Neural cell (in vitro differentiated cells): ENCODE measurements around the gene ZNF565. TPM values are rescaled to one million over a fixed set of nuclear protein-coding genes. Genes with fewer than 3 reads are reported as not detected.
"Not testable (repeated sequence)": the region's sequence is repeated elsewhere in the genome, so short reads cannot be mapped to it uniquely, and the experiment has no call there.

Experiments used
- H2AFZ ChIP-seq: fragments of 200-600, 300-800 bp; sonication (generic), shearing (Covaris generic); 2 replicates; pipeline ENCODE4 v1.6.0; 2014; ENCODE audit warnings: low read depth, mild to moderate bottlenecking, antibody characterized with exemption, low read length, moderate library complexity
- H3F3A ChIP-seq: fragments of 200-600 bp; shearing (Covaris generic); 2 replicates; pipeline ENCODE4 v1.6.1; 2016; ENCODE audit warnings: mild to moderate bottlenecking, moderate library complexity, mixed read lengths, antibody characterized with exemption, low read length; ENCODE audit not compliant: insufficient read depth, poor library complexity, severe bottlenecking
- H3K27ac ChIP-seq: fragments of 200-600, 300-800 bp; sonication (generic), shearing (Covaris generic); 2 replicates; pipeline ENCODE4 v1.5.1; 2014; ENCODE audit warnings: mild to moderate bottlenecking, low read length, moderate library complexity
- H3K27me3 ChIP-seq: fragments of 300-800, 200-600 bp; sonication (generic), shearing (Covaris generic); 2 replicates; pipeline ENCODE4 v1.6.0; 2014; ENCODE audit warnings: mild to moderate bottlenecking, low read depth, low read length, moderate library complexity; ENCODE audit not compliant: insufficient read depth
- H3K36me3 ChIP-seq: fragments of 300-800, 200-600 bp; sonication (generic), shearing (Covaris generic); 2 replicates; pipeline ENCODE4 v1.5.1; 2014; ENCODE audit warnings: mild to moderate bottlenecking, antibody characterized with exemption, low read length, moderate library complexity; ENCODE audit not compliant: insufficient read depth
- H3K4me2 ChIP-seq: fragments of 300-800, 200-600 bp; sonication (generic), shearing (Covaris generic); 2 replicates; pipeline ENCODE4 v1.6.0; 2014; ENCODE audit warnings: mild to moderate bottlenecking, low read length
- H3K4me3 ChIP-seq: fragments of 300-800, 200-600 bp; sonication (generic), shearing (Covaris generic); 2 replicates; pipeline ENCODE4 v1.5.1; 2014; ENCODE audit warnings: mild to moderate bottlenecking, low read length, moderate library complexity
- H3K79me2 ChIP-seq: fragments of 200-600 bp; shearing (Covaris generic); replicated peaks from 2 replicates; pipeline ENCODE4 v1.6.0; 2014; ENCODE audit warnings: mild to moderate bottlenecking, low read length, moderate library complexity; ENCODE audit not compliant: insufficient read depth
- H3K9ac ChIP-seq: fragments of 300-800, 200-600 bp; sonication (generic), shearing (Covaris generic); 2 replicates; pipeline ENCODE4 v1.6.1; 2016; ENCODE audit warnings: mild to moderate bottlenecking, low read length, mixed read lengths
- H3K9me2 ChIP-seq: fragments of 200-600 bp; shearing (Covaris generic); 2 replicates; pipeline ENCODE4 v1.6.1; 2016; ENCODE audit warnings: mild to moderate bottlenecking, low read length, mixed read lengths; ENCODE audit not compliant: insufficient read depth
- H3K9me3 ChIP-seq: fragments of 200-600, 300-800 bp; sonication (generic), shearing (Covaris generic); 2 replicates; pipeline ENCODE4 v1.6.1; 2016; ENCODE audit warnings: mild to moderate bottlenecking, mixed run types, low read length, moderate library complexity, mixed read lengths
- H4K20me1 ChIP-seq: fragments of 200-600 bp; shearing (Covaris generic); 2 replicates; pipeline ENCODE4 v1.6.1; 2016; ENCODE audit warnings: mild to moderate bottlenecking, mixed run types; ENCODE audit not compliant: insufficient read depth
- EP300 ChIP-seq: fragments of 450-650 bp; conservative IDR thresholded peaks from 2 replicates; pipeline ENCODE4 v1.6.1; 2014; ENCODE audit warnings: antibody characterized with exemption, mild to moderate bottlenecking, moderate library complexity; ENCODE audit not compliant: poor library complexity, severe bottlenecking
- EZH2 ChIP-seq: fragments of 200-600, 300-800 bp; shearing (Covaris generic), sonication (generic); IDR thresholded peaks from 2 replicates; pipeline ENCODE4 v1.6.1; 2014; ENCODE audit warnings: antibody characterized with exemption, low read length, borderline replicate concordance, mild to moderate bottlenecking; ENCODE audit not compliant: insufficient read depth, poor library complexity, severe bottlenecking
- MXI1 ChIP-seq: fragments of 450-650 bp; conservative IDR thresholded peaks from 2 replicates; pipeline ENCODE4 v1.6.1; 2014; ENCODE audit warnings: antibody characterized with exemption, mild to moderate bottlenecking; ENCODE audit not compliant: poor library complexity, severe bottlenecking
- POLR2AphosphoS5 ChIP-seq: IDR thresholded peaks from 2 replicates; pipeline ENCODE4 v1.6.1; 2012
- RAD21 ChIP-seq: fragments of 450-650 bp; conservative IDR thresholded peaks from 2 replicates; pipeline ENCODE4 v1.6.1; 2014; ENCODE audit warnings: antibody characterized with exemption, mild to moderate bottlenecking, moderate library complexity
- SMC3 ChIP-seq: fragments of 450-650 bp; conservative IDR thresholded peaks from 2 replicates; pipeline ENCODE4 v1.6.1; 2014; ENCODE audit warnings: antibody characterized with exemption, mild to moderate bottlenecking, moderate library complexity; ENCODE audit not compliant: poor library complexity
- TAF1 ChIP-seq: IDR thresholded peaks from 2 replicates; pipeline ENCODE4 v1.6.1; 2012; ENCODE audit warnings: low read depth
- polyA plus RNA-seq: library from polyadenylated mRNA; depleted of rRNA; stranded (reverse); fragments of >200 nt; gene quantifications from 2 replicates; pipeline ENCODE4 v1.2.3, GENCODE V29; 2014
- TF ChIP-seq, protein P1 (sequence below): IDR thresholded peaks from 2 replicates; pipeline ENCODE4 v1.6.1; 2012; ENCODE audit warnings: borderline replicate concordance
- TF ChIP-seq, protein P2 (sequence below): fragments of 450-650 bp; IDR thresholded peaks from 2 replicates; pipeline ENCODE4 v1.5.1; 2014; ENCODE audit warnings: antibody characterized with exemption, mild to moderate bottlenecking, moderate library complexity; ENCODE audit not compliant: poor library complexity, severe bottlenecking

ZNF565 gene
- polyA plus RNA-seq, 1 donor from 2014 or later = 9.4 TPM

DNA sequence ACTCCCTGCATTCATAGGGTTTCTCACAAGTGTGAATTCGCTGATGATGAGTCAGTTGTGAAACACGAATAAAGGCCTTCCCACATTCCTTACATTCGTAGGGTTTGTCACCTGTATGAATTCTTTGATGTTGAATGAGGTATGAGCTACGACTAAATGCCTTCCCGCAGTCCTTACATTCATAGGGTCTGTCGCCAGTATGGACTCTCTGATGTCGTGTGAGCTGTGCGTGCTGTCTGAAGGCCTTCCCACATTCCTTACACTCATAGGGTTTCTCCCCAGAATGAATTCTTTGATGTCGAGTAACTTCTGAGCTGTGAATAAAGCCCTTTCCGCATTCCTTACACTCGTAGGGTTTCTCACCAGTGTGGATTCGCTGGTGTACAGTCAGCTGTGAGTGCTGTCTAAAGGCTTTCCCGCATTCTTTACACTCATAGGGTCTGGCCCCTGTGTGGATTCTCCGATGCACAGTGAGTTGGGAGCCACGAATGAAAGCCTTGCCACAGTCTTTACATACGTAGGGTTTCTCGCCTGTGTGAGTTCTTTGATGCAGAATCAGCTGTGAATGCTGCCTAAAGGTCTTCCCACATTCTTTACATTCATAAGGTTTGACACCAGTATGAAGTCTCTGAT, 31.7 kb downstream of the ZNF565 start:
- Histone ChIP-seq H2AFZ (no peak overlapping the region), H3K4me2 (no peak overlapping the region)

DNA sequence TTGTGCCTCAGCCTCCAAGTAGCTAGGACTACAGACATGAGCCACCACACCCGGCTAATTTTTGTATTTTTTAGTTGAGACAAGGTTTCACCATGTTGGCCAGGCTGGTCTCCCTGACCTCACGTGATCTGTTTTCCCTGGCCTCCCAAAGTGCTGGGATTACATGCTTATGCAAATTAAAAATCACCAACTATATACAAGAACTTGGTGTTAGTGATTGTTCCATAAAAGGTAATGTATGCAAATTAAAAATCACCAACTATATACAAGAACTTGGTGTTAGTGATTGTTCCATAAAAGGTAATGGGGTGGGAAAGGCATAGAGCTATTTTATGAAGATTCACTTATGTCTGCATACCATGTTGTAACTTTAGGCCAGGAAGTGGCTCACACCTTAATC, 35.4 kb downstream of the ZNF565 start:
- H3K36me3 ChIP-seq, H3F3A ChIP-seq, H3K9me2 ChIP-seq, H3K79me2 ChIP-seq, H3K4me2 ChIP-seq, H3K9me3 ChIP-seq, H2AFZ ChIP-seq, H3K27me3 ChIP-seq, H3K27ac ChIP-seq, H3K4me3 ChIP-seq, H3K9ac ChIP-seq, H4K20me1 ChIP-seq: not testable (repeated sequence)

More for the DNA sequence above, 31.7 kb downstream of the ZNF565 start:
- no peaks in the 10 kb centered on the region for H3K9me2 ChIP-seq
- H4K20me1 ChIP-seq = no peaks in the 10 kb centered on the region
- H3K79me2 ChIP-seq = no peaks in the 10 kb centered on the region
- no peak overlapping the region for H3K9ac ChIP-seq
- H3F3A ChIP-seq = no peaks in the 10 kb centered on the region
- H3K4me3 ChIP-seq = no peak overlapping the region
- TF ChIP-seq EP300 (no peak), RAD21 (no peak), MXI1 (no peak), POLR2AphosphoS5 (no peak), SMC3 (no peak), EZH2 (no peak), TAF1 (no peak)
- TF ChIP-seq, protein P1, sequence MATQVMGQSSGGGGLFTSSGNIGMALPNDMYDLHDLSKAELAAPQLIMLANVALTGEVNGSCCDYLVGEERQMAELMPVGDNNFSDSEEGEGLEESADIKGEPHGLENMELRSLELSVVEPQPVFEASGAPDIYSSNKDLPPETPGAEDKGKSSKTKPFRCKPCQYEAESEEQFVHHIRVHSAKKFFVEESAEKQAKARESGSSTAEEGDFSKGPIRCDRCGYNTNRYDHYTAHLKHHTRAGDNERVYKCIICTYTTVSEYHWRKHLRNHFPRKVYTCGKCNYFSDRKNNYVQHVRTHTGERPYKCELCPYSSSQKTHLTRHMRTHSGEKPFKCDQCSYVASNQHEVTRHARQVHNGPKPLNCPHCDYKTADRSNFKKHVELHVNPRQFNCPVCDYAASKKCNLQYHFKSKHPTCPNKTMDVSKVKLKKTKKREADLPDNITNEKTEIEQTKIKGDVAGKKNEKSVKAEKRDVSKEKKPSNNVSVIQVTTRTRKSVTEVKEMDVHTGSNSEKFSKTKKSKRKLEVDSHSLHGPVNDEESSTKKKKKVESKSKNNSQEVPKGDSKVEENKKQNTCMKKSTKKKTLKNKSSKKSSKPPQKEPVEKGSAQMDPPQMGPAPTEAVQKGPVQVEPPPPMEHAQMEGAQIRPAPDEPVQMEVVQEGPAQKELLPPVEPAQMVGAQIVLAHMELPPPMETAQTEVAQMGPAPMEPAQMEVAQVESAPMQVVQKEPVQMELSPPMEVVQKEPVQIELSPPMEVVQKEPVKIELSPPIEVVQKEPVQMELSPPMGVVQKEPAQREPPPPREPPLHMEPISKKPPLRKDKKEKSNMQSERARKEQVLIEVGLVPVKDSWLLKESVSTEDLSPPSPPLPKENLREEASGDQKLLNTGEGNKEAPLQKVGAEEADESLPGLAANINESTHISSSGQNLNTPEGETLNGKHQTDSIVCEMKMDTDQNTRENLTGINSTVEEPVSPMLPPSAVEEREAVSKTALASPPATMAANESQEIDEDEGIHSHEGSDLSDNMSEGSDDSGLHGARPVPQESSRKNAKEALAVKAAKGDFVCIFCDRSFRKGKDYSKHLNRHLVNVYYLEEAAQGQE = no peak
- TF ChIP-seq, protein P2, sequence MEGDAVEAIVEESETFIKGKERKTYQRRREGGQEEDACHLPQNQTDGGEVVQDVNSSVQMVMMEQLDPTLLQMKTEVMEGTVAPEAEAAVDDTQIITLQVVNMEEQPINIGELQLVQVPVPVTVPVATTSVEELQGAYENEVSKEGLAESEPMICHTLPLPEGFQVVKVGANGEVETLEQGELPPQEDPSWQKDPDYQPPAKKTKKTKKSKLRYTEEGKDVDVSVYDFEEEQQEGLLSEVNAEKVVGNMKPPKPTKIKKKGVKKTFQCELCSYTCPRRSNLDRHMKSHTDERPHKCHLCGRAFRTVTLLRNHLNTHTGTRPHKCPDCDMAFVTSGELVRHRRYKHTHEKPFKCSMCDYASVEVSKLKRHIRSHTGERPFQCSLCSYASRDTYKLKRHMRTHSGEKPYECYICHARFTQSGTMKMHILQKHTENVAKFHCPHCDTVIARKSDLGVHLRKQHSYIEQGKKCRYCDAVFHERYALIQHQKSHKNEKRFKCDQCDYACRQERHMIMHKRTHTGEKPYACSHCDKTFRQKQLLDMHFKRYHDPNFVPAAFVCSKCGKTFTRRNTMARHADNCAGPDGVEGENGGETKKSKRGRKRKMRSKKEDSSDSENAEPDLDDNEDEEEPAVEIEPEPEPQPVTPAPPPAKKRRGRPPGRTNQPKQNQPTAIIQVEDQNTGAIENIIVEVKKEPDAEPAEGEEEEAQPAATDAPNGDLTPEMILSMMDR = no peak
- H3K27ac ChIP-seq = no peak overlapping the region
- no peaks in the 10 kb centered on the region for H3K9me3 ChIP-seq
- no peaks in the 10 kb centered on the region for H3K36me3 ChIP-seq
- H3K27me3 ChIP-seq = no peaks in the 10 kb centered on the region

DNA sequence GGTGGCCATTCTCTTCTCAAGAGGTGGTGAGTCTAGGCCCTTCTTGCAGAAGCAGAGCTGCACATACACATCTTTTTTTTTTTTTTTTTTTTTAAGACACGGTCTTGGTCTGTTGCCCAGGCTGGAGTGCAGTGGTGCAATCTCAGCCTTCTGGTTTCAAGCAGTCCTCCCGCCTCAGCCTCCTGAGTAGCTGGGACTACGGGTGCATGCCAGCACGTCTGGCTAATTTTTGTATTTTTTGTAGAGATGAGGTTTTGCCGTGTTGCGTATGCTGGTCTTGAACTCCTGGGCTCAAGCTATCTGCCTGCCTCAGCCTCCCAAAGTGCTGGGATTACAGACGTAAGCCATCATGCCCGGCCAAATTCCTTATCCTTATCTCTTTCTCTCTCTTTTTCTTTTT, 40.6 kb downstream of the ZNF565 start:
- not testable (repeated sequence) for H3K9me2 ChIP-seq, H3K9me3 ChIP-seq, H3K4me3 ChIP-seq, H3K9ac ChIP-seq, H3F3A ChIP-seq, H3K27me3 ChIP-seq, H4K20me1 ChIP-seq, H3K36me3 ChIP-seq, H3K27ac ChIP-seq, H3K4me2 ChIP-seq, H2AFZ ChIP-seq, H3K79me2 ChIP-seq
